GM21360 (cell line): ENCODE measurements around the gene LOXHD1.

Experiments
- ATAC-seq: cut with Tn5 transposase; IDR thresholded peaks from one replicate; pipeline ENCODE4 v1.9.1; 2021; ENCODE audit warnings: mild to moderate bottlenecking, moderate library complexity; ENCODE audit not compliant: unreplicated experiment

The LOXHD1 gene

DNA sequence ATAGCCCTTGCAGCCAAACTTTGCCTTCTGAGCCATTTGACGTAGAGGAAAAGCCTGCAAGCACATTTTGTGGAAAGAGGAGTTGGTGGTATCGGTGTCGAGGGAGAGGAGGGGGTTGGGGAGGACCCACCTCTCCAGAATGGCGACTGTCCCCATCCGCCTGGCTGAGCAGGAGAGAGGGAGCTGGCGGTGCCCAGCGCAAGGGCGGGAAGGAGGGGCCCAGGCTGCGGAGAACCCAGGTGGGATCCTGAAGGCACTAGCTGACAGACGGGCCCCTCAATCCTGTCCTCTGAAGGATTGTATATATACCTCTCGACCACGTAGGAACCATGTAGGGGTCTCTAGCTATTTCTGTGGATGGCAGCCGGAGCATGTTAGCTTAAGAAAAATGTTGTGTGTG lies 200.3 kb downstream of the LOXHD1 start:
- ATAC-seq = no peak

DNA sequence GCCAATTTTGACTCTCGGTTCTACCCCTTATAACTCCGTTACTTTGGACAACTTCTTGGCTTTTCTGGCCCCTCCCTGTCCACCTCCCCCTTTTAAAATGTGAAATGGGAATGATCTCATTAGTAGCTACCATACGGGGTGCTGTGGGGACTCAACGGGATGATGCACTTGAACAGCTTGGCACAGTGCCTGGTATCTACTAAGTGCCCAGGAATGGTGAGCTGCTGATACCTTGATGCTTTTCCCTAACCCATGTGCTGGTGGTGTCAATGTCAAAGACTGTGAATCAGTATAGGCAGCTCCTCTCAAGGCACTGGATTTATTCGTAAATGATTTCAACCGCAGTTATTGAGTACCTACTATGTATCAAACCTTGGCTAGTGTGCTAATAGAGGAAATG lies 204.2 kb downstream of the LOXHD1 start:
- ATAC-seq = no peak

DNA sequence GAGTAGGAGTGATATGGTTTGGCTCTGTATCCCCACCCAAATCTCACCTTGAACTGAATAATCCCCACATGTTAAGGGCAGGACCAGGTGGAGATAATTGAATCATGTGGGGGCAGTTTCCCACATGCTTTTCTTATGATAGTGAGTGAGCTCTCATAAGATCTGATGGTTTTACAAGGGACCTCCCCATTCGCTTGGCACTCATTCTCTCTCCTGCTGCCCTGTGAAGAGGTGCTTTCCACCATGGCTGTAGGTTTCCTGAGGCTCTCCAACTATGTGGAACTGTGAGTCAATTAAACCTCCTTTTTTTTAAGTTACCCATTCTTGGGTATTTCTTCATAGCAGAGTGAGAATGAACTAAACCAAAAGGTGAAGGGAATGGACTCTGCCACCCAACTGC lies 207.5 kb downstream of the LOXHD1 start:
- no peak for ATAC-seq

DNA sequence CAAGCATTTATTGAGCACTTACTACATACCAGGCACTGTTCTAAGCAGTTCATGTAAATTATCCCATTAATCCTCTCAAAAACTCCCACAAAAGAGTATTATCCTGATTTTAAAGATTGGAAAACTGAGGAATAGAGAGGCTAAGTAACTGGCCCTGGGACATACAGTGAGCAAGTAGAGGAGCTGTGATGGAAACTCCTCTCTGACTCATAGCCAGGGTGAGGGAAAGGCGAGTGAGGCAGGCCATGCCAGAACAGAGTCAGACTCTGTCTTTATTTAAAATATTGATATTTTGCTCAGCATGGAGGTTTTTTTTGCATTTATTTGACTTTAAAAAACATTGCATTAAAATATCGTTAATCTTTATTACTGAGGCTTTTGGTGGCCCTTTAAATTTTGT lies 208.0 kb downstream of the LOXHD1 start:
- no peak for ATAC-seq

DNA sequence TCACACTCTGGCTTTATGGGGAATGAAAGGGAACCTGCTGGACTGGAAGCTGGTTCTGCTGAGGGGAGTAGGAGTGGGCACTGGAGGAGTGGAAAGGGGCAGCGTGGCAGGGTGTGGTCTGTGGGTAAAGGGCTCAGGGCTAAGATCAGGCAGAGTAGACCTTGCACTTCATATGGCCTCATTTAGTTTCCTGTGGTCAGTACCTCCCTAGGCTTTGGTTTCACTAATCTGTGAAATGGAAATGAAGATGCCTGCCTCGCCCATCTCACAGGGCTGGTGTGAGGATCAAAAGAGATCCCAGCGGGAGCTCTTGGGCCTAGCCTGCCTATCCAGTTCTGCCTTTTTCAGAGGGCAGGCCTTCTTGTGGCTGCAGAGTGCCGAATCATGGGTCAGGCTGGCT lies 208.7 kb downstream of the LOXHD1 start:
- no peak for ATAC-seq

DNA sequence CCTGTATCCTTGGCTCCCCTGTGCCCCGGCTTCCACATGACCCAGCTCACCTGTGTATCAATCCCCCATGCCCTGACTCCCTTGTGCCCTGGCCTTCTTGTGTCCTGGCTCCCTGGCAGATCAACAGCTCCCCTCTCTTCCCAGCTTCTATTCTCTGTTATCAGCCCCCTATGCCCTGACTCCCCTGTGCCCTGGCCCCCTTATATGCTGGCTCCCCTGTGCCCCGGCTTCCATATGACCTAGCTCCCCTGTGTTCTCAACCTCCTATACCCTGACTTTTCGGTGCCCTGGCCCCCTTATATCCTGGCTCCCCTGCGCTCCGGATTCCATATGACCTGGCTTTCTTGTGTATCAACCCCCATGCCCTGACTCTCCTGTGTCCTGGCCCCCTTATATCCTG lies 209.2 kb downstream of the LOXHD1 start:
- ATAC-seq = no peak

DNA sequence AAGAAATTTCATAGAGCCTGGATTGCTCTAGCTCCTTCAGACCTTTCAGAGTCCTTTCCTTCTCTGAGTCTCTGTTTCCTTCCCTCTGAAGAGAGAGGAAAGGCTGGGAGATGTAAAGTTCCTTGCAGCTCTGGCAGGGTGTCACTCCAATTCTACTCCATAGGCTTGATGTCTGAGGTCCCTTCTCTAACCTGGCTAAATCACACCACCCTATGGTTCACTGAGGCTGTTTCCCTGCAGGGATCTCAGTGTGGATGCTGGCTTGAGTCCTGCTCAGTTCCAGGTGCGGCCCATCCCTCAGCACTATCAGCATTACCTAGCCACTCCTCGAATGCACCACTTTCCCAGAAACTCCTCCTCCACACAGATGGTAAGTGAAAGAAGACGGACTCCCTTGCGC lies 209.7 kb downstream of the LOXHD1 start:
- ATAC-seq = no peak

DNA sequence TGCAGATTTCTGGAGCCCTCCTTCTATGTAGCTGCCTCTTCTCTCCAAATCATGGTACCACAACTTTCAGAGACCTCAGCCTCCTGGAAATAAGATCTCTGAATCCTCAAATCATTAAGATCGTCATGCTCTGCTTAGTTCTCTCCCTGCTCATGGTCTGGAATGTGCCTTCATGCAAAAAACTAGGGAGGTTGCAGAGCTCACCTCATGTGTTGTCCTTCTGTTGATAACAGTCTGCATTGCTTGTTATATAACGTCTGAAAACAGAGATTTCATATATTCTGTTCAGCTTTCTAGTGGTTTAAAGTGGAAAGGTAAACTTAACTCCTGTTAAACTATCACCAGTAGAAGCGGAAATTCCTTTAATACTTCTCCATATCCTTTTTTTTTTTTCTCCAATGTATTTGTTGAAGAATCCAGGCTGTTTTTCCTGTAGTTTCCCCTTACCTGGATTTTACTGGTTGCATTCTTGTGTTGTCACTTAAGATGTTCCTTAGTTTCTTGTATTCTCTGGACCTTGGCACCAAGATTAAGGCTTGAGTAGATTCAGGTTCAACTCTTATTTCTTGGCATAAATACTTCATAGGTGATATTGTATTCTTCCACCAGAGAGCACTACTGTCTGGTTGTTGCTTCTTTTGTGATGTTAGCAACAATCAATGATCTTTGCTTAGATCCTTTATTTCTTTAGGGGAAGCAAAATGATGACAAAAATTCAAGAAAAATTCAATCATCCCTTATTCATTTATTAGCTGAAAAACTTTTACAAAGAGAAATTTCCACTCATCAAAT lies 211.3 kb downstream of the LOXHD1 start:
- no peak for ATAC-seq

DNA sequence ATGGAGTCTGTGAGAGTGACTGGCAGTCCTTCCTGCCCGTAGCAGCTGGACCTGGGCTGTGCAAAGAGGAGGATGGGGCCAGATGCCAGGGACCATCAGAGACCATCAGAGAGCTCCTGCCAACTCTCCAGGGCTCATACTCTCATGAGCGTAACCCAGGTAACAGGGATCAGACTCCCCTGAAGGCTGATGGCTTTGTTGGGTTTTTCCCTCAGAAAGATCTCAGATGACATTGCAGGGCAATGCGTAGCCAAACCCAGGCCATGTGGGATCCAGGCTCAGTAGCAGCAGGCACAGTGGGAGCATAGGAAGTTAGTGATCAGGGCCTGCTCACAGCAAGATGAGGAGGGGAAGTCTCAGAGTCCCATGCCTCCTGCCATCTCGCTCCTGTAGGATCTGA lies 218.0 kb downstream of the LOXHD1 start:
- ATAC-seq = no peak

DNA sequence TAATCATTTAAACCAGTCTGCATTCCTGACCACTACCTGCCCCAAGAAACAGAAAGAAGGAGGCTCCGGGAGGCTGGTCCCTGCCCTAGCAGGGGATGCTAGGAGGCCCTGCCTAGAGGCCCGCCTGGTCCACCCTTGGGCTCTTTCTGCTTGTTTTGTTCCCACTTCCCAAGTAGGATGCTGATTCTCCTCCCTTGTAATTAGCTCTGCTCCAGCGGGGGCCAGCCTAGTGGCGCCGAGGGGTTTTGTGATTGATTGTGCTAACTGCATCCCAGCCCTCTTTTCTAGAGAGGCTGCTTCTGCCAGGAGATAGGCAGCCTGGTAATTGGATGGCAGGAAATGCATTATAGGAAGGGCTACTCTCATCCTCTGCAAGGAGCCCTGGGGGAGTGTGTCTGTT lies 220.0 kb downstream of the LOXHD1 start:
- no peak for ATAC-seq

DNA sequence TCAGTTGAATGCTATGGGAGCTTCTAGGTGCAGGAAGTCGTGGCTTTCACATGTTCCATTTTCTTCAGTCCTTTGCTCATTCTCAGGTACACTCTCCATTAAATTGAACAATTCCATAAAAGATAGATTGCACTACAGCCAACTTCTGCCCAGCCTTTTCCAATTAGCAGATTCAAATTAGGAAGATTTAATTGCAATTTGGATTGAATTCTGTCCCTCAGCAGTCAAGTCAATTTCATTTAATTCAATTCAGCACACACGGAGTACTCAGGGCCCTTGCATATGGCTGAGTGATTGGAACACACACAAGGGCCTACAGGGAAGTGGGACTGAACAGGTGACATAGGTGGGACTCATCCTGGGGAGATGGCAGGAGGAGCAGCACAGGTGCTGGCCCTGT lies 220.4 kb downstream of the LOXHD1 start:
- no peak for ATAC-seq

DNA sequence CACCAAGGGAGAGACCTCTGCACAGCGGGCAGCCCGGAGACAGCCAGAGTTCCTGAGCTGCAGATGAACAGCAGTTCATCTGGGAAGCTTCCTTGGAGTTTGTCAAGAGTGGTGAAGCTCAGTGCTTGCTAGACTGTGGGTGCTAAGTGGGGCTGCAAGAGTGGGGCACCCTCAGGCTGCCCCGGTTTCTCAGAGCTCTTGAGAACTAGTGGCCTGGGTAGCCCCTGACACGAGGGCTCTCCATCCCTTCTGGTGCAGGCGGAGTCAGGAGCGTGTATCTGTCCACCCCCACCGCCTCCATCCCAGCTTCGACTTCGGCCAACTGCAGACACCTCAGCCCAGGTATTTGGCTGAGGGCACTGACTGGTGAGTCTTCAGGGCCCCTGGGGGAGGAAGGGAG lies 222.0 kb downstream of the LOXHD1 start:
- no peak for ATAC-seq

DNA sequence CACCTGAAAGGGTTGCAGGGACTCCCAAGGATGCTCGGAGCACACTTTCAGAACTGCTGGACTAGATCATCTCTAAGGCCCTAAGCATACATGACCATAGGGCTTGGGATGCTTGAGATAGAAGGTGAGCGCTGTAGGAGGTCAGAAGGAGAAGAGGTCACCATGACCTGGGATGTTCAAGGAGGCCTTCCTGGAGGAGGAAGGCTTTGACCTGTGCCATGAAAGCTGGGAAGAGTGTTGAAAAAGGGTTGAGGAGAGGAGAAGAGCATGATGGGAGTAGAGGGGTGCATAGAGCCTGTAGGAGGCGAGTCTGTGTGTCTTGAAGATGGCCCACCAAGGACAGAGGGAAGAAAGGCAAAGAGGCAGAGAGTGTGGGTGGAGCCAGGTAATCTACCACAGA lies 222.4 kb downstream of the LOXHD1 start:
- no peak for ATAC-seq

DNA sequence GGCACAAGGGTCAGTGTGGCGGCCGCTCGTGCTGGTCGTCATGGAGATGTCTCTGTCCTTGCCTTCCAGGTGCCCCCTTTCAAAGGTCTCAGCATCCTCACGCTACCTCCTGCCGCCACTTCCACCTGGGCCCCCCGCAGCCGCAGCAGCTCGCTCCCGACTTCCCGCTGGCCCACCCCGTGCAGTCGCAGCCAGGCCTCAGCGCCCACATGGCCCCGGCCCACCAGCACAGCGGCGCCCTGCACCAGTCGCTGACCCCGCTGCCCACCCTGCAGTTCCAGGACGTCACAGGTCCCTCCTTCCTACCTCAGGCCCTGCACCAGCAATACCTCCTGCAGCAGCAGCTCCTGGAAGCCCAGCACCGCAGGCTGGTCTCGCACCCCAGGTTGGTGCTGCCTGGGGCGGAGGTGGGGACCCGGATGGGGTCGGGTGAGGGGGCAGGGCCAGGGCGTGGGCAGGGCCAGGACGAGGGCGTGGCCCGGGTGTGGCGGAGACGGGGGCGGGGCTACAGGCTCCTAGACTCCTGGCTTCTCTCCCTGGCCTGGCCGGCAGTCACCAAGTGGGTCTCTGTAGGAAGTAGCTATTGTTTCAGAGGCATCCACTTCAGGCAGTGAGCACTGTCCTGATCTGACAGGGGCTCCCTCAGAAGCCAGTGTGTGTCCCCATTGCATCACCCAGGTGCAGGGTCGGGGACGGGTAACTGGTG lies 223.7 kb downstream of the LOXHD1 start:
- no peak for ATAC-seq

DNA sequence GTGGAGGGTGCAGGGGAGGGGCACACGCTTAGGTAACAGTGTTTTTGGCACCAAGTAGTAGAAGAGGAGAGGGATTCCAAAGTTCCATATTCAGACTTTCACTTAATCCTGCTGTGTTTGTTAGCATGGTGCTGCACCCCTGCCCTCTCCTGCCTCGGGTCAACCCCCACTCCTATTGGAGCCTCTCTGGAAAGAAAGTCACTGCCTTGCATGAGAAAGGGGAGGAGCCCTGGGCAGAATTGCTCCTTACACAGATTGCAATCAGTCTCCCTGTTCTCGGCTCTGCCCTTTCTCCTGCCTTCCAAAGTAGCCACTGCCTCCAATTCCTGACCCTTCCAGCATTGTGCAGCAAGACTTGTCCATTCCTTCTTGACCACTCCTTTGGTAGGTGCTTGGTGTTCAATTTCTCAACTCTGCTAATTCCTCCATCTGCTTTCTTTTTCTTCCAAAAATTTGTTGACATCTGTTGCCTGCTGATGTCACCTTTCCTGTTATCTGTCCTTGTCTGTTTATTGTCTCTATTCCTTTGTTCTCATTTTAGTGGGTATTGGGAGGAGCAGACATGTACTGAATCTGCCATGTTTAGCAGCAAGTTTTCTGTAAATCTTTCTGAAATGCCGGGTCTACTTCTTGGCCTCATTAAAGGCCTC lies 225.4 kb downstream of the LOXHD1 start:
- ATAC-seq = no peak

DNA sequence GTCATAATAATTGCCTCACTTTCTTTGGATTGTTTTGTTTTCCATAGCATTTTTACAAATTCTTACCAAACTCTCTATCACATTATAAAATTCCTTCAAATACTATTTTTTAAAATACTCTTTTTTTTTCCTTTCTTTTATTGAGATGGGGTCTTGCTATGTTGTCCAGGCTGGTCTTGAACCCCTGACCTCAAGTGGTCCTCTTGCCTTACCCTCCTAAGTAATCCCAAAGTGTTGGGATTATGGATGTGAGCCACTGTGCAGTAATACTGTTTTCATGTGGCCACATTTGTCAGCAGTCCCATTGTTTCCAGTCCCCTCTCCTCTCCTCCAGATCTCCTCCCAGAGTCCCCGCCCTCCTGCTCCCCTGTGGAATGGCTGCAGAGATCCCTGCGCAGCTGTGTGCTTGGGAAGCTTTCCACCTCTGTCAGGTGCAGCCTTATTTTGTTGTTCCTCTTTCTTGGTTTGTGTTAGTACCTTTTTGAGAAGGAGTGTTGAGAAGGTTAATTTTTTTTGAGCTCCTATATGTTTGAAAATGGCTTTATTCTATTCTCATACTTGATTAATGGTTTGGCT lies 227.3 kb downstream of the LOXHD1 start:
- no peak for ATAC-seq

DNA sequence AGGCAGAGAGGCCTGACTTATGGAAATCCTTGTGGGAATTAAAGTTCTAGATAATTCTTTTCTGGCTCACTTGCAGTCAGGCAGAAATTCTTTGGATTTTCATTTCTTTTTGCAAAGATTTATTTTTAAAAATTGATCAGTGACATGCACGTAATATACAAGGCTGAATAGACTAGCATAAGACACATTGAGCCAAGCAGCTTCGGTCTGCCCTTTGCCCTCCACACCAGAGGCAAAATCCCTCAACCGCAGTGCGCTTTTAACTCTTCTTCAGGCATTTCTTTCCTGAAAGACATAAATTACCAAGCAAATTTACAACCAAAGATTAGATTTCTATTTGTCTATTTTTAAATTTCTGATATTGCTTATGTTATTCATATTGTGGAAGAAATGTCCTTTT lies 227.9 kb downstream of the LOXHD1 start:
- no peak for ATAC-seq

DNA sequence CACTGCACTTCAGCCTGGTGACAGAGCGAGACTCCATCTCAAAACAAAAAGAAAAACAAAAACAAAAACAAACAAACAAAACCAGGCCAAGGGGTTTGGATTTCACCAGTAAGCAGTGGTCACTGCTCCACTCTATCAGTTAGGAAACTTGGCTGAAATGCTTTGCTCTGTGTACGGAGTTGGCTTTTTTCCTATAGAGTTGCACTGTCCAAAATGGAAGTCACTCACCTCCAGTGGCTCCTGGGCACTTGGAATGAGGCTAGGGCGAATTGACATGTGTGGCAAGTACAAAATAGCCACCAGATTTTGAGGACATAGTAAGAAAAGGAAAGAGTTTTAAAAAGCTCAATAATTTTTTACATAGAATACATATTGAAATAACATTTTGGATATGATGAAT lies 228.7 kb downstream of the LOXHD1 start:
- ATAC-seq = no peak

DNA sequence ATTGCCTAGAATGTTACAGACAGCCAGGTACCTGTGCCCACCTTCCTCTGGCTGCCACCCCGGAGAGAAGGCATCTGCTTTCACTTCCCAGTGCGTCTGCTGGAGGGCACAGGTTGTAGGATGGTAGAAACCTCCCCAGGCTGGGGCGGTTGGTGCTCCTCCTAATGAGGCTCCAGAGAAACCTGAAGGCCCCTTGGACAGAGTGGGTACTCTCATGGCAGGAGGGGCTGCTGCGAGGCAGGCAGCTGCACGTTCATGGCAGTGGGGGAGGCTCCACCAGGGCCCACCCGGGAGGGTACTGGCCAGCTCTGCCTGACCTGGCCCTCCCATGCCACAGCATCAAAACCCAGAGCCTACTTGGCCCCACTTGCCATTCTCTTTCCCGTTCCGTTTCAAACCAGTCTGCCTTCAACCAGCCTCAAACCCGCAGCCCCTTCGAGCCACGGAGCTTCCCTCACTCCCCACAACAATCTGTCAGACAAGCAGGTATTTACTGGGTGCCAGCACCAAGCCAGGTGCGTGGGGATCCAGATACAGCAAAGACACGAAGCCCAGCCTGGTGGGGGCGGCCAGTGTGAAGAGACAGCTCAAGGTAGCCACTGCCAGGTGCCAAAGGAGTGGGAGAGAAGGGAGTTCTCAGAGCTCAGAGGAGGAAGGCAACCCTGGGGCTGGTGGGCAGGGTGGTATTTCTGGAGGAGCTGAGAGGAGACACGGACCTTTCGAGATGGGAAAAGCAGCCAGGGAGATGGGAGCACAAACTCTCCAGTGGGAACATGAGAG lies 229.6 kb downstream of the LOXHD1 start:
- no peak for ATAC-seq
